HUDEP-2 (cell line): ENCODE measurements around the gene ZCCHC18.
A peak's percentile ranks its signal among the peaks of the same experiment; 100 is the strongest.

Experiments used
- DNase-seq, 76 experiments: peaks; one replicate each; lab custom pipeline; 2025; ENCODE audit not compliant: unreplicated experiment in 76 of 76; lab: John Stamatoyannopoulos, UW

The ZCCHC18 gene

DNA sequence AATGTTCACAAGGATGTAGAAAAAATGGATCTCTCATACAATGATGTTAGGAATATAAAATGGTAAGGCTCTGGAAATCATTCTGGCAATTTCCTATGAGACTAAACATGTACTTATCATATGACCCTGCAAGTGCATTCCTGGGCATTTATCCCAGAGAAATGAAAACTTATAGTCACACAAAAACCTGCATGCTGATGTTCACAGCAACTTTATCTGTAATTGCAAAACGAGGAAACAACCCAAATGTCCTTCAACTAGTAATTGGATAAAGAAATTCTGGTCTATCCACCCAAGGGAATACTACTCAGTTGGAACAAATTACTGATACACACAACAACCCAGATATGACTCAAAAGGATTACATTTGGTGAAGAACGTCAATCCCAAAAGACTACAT, 14.5 kb downstream of the ZCCHC18 start:
- DNase-seq, result no peak

DNA sequence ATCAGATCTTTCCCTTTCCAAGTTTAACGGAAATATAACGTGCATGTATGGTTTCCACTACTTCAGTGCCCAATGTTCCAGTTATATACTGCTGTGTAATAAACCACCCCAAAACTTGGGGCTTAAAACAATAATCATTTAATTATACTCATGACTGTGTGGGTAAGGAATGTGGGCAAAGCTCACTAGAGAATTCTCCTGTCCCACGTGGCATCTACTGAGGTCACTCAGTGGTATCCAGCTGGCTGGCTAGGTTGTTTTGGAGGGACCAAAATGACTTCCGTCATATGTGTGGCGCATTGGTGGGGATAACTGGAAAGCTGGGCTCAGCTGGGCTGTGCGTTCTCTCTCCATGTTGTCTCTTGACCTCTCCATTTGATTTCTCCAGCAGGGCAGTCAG, 18.5 kb downstream of the ZCCHC18 start:
- no peak for DNase-seq

- no peak for DNase-seq
Observed at GRCh38 chrX:104134583-104135261, 22.4 kb downstream of the ZCCHC18 start.

- no peak for DNase-seq
Observed at GRCh38 chrX:104135677-104136076, 23.4 kb downstream of the ZCCHC18 start.

DNA sequence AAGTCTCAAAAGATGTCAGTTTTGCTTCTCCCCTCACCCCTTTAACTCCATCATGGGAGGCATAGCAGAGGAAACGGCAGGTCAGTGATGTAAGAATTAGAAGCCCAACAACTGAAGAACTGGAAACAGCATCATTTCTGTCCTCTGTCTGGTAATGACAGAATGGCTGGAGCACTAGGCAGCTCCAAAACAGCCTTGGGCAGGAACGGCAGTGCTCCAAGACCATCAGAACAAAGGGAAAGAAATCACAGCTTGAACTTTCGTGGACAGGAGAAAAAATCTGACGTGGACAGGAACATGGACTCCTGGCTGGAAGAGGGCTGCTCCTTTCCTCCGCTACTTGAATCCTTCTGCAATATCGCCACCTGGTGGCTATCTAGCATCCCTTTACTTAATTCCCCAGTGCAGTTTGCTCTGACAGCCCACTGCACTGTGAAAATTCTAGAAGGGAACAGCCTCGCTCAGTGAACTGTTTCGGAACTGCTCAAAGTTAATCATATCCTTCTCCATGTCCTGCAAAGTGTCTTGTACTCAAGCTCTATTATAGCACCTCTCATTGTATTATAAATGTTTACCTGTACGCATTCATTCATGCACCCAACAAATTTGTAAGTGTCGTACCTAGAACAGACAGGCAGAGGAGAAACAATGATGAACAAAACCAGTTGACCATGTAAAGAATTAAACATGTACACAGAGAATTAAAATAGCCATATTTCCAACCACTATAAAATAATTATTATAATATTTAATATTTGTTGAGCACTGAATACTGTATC, 24.1 kb downstream of the ZCCHC18 start:
- peak in 53 of 76 experiments; percentile 0 to 54 (median 14) for DNase-seq

DNA sequence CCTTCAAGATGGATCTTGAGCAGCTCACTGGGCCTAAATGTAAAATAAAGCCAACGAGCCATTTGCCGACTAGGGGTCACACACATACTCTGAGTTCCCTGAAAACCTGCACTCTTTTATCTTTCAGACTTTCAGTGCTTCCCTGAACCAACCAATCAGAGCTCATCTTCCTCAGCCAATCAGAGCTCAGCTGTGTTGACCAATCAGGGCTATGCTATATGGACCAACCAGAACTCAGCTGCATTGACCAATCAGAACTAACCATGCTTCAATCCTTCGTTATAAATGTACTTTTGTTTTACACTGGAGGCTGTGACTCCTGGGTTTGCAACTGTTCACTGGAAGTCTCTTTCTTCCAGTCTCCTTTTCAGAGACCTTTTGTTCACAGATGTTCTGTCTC, 25.2 kb downstream of the ZCCHC18 start:
- peak in 2 of 76 experiments; percentile 0 for DNase-seq

GRCh38 chrX:104141087-104141760, 28.9 kb downstream of the ZCCHC18 start:
- DNase-seq, result no peak

- DNase-seq, result no peak
Observed at GRCh38 chrX:104151037-104151436, 38.7 kb downstream of the ZCCHC18 start.

- DNase-seq, result peak in 74 of 76 experiments; percentile 1 to 82 (median 59)
Observed at GRCh38 chrX:104156630-104157529, 44.6 kb downstream of the ZCCHC18 start, which contains the start of gene SLC25A53. Gene SLC25A53 (minus strand): TSS chrX:104157009. CDS start chrX:104105257, 51,752 bp downstream.
